GM13977 (cell line): ENCODE results near the gene MN1.

Experiments used
- DNase-seq: peaks from one replicate; pipeline ENCODE4 v3.0.0; 2012; ENCODE audit warnings: low spot score
- CTCF ChIP-seq: IDR thresholded peaks from 2 replicates; pipeline ENCODE4 v1.5.1; 2012; ENCODE audit warnings: mild to moderate bottlenecking, control low read depth; ENCODE audit not compliant: insufficient read depth; ENCODE audit errors: extremely low read depth, missing control alignments
- in situ Hi-C: fragments of 300-500 bp; cut with MboI; formaldehyde crosslinking; loops from one replicate; pipeline ENCODE4 v1.12.0; 2022; ENCODE audit warnings: low sequenced_read_pairs, low pct_unique_long_range_greater_than_20kb, mixed read lengths, inconsistent platforms; ENCODE audit not compliant: unreplicated experiment

The MN1 gene

GRCh38 chr22:27808451-27809225, 7.1 kb upstream of the MN1 start:
- in situ Hi-C loops: no loop called here
- DNase-seq: no peak
- TF ChIP-seq CTCF: no peak

- DNase-seq: no peak
- TF ChIP-seq CTCF: no peak
- in situ Hi-C loops: no loop called here
Measured at GRCh38 chr22:27805841-27806240, 4.3 kb upstream of the MN1 start.

DNA sequence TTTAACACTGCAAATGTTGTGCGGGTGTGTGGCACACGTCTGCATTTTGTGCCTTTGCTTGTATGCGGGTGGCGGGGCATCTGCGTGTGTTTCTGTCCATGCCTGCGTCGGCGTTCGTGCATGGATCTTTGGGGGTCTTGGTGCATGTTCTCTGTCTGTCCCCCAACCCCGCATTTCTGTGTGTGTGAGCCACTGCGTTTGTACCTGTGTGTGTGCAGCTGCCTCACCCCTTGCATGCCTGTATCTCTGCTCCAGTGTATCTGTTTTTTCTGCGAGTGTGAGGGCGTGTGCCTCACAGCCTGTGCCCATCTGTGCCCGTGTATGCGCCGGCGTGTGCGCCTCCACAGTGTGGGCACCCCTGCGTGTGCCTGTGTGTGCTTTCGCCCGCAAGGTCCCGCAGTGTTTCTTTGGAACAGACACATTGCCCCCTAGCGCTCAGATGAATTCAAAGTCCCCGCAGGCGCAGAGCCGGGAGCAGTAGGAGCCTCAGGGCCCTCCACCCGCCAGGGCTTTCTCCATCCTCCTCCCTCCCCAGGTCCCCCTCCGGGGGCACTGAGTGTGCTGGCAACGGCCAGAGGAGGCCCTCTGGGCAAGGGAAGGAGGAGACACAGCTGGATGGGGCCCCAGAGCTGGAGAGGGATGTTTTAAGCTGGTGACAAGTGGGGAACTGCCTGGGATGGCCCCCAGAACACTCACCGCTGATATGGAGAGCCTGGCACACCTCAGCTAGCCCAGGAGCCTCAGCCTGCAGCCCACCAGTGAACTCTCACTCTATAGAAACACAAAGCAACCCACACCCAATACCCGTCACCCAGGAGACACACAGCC, 3.1 kb upstream of the MN1 start:
- DNase-seq: peak; percentile 78
- in situ Hi-C loops: no loop called here
- peak; percentile 77 for TF ChIP-seq CTCF

- TF ChIP-seq CTCF: no peak
- in situ Hi-C loops: no loop called here
Measured at GRCh38 chr22:27803841-27804415, 2.4 kb upstream of the MN1 start.

GRCh38 chr22:27802346-27803073, 954 bp upstream of the MN1 start:
- no peak for DNase-seq
- in situ Hi-C loops: no loop called here
- TF ChIP-seq CTCF: no peak

More at GRCh38 chr22:27803841-27804415, 2.4 kb upstream of the MN1 start:
- no peak for DNase-seq

DNA sequence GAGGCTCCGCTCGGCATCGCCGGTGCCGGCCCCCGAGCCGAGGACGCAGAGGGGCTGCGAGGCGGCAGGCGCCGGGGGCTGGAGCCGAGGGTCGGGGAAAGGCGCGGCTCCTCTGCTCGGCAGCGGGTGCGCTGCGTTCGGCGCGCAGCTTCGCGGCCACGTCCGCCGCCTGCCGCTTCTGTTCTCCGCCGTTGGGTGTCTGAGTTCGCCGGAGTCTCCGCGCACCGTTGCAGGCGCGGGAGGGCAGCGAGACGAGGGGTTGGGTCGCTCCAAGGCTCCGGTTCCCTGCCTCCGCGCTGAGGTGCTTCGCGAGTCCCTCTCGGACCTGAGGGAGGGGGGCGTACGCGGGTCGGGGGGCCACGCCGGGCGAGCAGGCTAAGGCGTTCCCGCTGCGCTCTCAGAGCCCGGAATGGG, 347 bp downstream of the MN1 start:
- peak; percentile 67 for DNase-seq
- in situ Hi-C loops: no loop called here
- TF ChIP-seq CTCF: no peak
